ENCODE measurements around the gene PNPLA7. TPM values are rescaled to one million over a fixed set of nuclear protein-coding genes. Genes with fewer than 3 reads are reported as not detected.

Gene PNPLA7
- total and polyA plus RNA-seq, 2 donors (not counting 1 experiment from before 2014, with no cell fraction given), result 18.7 to 29.9 TPM

DNA sequence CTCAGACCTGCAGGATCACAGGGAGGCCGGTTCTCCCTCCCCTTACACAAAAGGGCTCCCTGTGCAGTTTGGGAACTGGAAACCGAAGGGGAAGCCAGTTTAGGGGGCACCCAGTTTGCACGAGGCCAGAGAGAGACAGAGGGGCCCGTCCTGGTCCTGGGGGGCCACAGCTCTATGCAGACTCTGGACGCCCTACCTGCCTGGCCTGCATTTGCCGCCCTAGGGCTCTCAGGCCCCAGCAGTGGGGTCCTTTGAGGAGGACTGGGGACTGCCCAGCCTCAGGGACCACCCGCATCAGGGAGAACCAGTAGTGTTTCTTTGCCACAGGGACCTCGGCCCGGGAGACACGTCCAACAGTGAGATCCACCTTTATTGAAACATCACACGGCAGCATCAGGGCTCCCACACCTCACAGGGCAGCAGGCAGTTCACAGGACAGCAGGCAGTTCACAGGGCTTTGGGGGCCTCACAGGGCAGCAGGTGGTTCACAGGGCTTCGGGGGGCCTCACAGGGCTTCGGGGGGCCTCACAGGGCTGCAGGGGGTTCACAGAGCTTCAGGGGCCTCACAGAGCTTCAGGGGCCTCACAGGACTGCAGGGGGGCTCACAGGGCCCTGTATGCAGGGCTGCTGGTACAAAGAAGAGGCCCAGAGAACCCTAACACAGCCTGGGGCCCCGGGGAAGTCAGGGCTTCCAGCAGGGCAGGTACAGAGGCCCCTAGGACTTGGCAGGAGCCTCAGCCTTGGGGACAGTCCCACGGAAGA is 90.4 kb downstream of the PNPLA7 start:
- Histone ChIP-seq H3K27ac (ENCODE audit: low read length in 2 of 2) (peak overlapping the region; percentile 50 to 63), H3K4me1 (ENCODE audit: control insufficient read depth in 2 of 2, insufficient read depth in 2 of 2, low read length in 2 of 2) (peaks cover 44 to 54% of the 10 kb centered on the region in 2 donors), H3K4me2 (replicated peaks; ENCODE audit: low read depth, low read length, poor library complexity, severe bottlenecking) (peak overlapping the region; percentile 99), H3K36me3 (replicated peaks in 1 of 2; ENCODE audit: control extremely low read depth in 1 of 2, control insufficient read depth in 1 of 2, extremely low read depth in 1 of 2, insufficient read depth in 2 of 2, low read length in 1 of 2) (peaks cover 0 to 3% of the 10 kb centered on the region in 2 experiments), H3K9me3 (ENCODE audit: control extremely low read depth in 1 of 3, control insufficient read depth in 2 of 3, insufficient read depth in 1 of 3, low read length in 2 of 3) (peaks cover 0 to 4% (median 0%) of the 10 kb centered on the region in 3 donors), H2AFZ (ENCODE audit: insufficient read depth, low read depth, low read length, poor library complexity, severe bottlenecking) (peak overlapping the region; percentile 79), H3K27me3 (replicated peaks in 1 of 4; ENCODE audit: control extremely low read depth in 1 of 4, control insufficient read depth in 3 of 4, insufficient read depth in 4 of 4, low read length in 3 of 4) (no peaks in the 10 kb centered on the region), H3K4me3 (ENCODE audit: control extremely low read depth in 1 of 5, extremely low read depth in 1 of 5, insufficient read depth in 1 of 5, low read depth in 2 of 5, low read length in 4 of 5) (peak overlapping the region in 4 of 5 experiments; percentile 43 to 69 (median 56)), H3K9ac (ENCODE audit: low read length) (peak overlapping the region; percentile 73), H3K79me2 (ENCODE audit: control insufficient read depth, insufficient read depth, low read length) (peaks cover 6% of the 10 kb centered on the region), H4K20me1 (ENCODE audit: control insufficient read depth, insufficient read depth, low read length, poor library complexity, severe bottlenecking) (peaks cover 9% of the 10 kb centered on the region)
- intact Hi-C loops (cut with micrococcal nuclease), result loop anchor here (1.0 to 10.0 kb wide), 2 partner anchors 36 to 665 kb away; partner anchors contain the start of genes CCDC183, EXD3, NOXA1 and TMEM141
- POLR2A ChIA-PET, result interaction anchor here (0.6 to 2.2 kb wide), 3 partner anchors 36 to 241 kb away, joined by 3 to 13 read pairs (median 6); partner anchors contain the start of genes EXD3 and NOXA1
- 54% methylated on average over 15 of the region's 15 CpGs for WGBS (ENCODE audit: insufficient coverage)
- CTCF ChIA-PET, result interaction anchor here (1.0 to 1.3 kb wide), 2 partner anchors 37 to 139 kb away, joined by 3 to 4 read pairs; partner anchors contain the start of genes EXD3 and NOXA1
- TF ChIP-seq EZH2 (IDR thresholded peaks at IDR 0.05; ENCODE audit: borderline replicate concordance, insufficient read depth, low read depth, low read length, poor library complexity, severe bottlenecking), result no peak
- TF ChIP-seq, protein P1, sequence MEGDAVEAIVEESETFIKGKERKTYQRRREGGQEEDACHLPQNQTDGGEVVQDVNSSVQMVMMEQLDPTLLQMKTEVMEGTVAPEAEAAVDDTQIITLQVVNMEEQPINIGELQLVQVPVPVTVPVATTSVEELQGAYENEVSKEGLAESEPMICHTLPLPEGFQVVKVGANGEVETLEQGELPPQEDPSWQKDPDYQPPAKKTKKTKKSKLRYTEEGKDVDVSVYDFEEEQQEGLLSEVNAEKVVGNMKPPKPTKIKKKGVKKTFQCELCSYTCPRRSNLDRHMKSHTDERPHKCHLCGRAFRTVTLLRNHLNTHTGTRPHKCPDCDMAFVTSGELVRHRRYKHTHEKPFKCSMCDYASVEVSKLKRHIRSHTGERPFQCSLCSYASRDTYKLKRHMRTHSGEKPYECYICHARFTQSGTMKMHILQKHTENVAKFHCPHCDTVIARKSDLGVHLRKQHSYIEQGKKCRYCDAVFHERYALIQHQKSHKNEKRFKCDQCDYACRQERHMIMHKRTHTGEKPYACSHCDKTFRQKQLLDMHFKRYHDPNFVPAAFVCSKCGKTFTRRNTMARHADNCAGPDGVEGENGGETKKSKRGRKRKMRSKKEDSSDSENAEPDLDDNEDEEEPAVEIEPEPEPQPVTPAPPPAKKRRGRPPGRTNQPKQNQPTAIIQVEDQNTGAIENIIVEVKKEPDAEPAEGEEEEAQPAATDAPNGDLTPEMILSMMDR (IDR thresholded peaks at IDR 0.05), result no peak
- Mint-ChIP-seq H3K27ac (peak overlapping the region; percentile 75), H3K4me1 (peaks cover 29% of the 10 kb centered on the region), H3K27me3 (no peaks in the 10 kb centered on the region), H3K4me3 (peak overlapping the region; percentile 75), H3K9me3 (ENCODE audit: insufficient read depth) (no peaks in the 10 kb centered on the region)
- ATAC-seq (ENCODE audit: low read depth) (no peak), DNase-seq (no peak)

Measured in B cell (primary cell).